ENCODE measurements around the gene SLC9A4. TPM values are rescaled to one million over a fixed set of nuclear protein-coding genes. Genes with fewer than 3 reads are reported as not detected.

The SLC9A4 gene
- total and polyA plus RNA-seq, 12 donors = 0.07 TPM; not detected in 11

GRCh38 chr2:102427249-102427648 lies 45.8 kb upstream of the SLC9A4 start:
- Histone ChIP-seq H3K27me3 (no peaks in the 10 kb centered on the region), H3K4me3 (no peak overlapping the region), H3K4me1 (peaks cover 0 to 11% (median 0%) of the 10 kb centered on the region in 9 donors), H3K27ac (peak overlapping the region in 1 of 10 donors; percentile 13), H3K9me3 (peaks cover 0 to 7% (median 0%) of the 10 kb centered on the region in 11 donors), H3K36me3 (no peaks in the 10 kb centered on the region)
- no peak for ATAC-seq
- DNase-seq = no peak
- 38 to 49% methylated on average over 1 of the region's 1 CpG for WGBS, 2 donors
- no peak for TF ChIP-seq CTCF (IDR thresholded peaks at IDR 0.05)
- intact Hi-C loops (cut with DNase I) = no loop called here

- no peaks in the 10 kb centered on the region for H3K36me3 ChIP-seq
- H3K4me3 ChIP-seq = no peak overlapping the region
- H3K27ac ChIP-seq = peak overlapping the region in 1 of 10 donors; percentile 51
- intact Hi-C loops (cut with DNase I) = no loop called here
- 70 to 73% methylated on average over 2 of the region's 2 CpGs for WGBS, 2 donors
- peaks cover 0 to 7% (median 0%) of the 10 kb centered on the region in 11 donors for H3K9me3 ChIP-seq
- no peak for DNase-seq
- no peak for TF ChIP-seq CTCF (IDR thresholded peaks at IDR 0.05)
- ATAC-seq = no peak
- H3K4me1 ChIP-seq = peaks cover 0 to 11% (median 0%) of the 10 kb centered on the region in 9 donors
- H3K27me3 ChIP-seq = no peaks in the 10 kb centered on the region
These were observed 44.5 kb upstream of the SLC9A4 start for GRCh38 chr2:102428573-102428972.

DNA sequence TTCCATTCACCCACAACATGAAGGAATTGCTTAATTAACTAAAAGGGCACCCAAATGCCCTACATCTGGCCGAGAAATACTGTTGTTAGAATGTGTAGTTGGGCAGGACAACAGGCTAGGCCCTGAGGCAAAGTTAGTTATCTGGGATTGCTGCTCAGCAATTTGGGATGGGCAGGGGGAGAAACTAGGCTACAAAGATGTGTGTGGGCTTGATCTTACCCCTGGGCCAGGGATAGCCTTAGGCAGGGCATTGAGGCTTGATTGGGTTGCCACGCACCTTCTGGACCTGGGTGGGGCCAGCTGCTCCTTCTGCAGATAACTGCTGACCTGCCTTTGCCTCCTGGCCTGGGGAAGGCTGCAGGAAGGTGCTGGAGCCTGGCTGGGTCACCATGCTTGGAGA lies 40.6 kb upstream of the SLC9A4 start:
- no peak for ATAC-seq
- intact Hi-C loops (cut with DNase I) = no loop called here
- Histone ChIP-seq H3K27ac (no peak overlapping the region), H3K4me3 (no peak overlapping the region), H3K9me3 (peaks cover 0 to 7% (median 0%) of the 10 kb centered on the region in 11 donors), H3K27me3 (no peaks in the 10 kb centered on the region), H3K36me3 (no peaks in the 10 kb centered on the region), H3K4me1 (peaks cover 0 to 23% (median 0%) of the 10 kb centered on the region in 9 donors)
- TF ChIP-seq CTCF (IDR thresholded peaks at IDR 0.05) = no peak
- no peak for DNase-seq
- WGBS, 2 donors = 89 to 92% methylated on average over 2 of the region's 2 CpGs

DNA sequence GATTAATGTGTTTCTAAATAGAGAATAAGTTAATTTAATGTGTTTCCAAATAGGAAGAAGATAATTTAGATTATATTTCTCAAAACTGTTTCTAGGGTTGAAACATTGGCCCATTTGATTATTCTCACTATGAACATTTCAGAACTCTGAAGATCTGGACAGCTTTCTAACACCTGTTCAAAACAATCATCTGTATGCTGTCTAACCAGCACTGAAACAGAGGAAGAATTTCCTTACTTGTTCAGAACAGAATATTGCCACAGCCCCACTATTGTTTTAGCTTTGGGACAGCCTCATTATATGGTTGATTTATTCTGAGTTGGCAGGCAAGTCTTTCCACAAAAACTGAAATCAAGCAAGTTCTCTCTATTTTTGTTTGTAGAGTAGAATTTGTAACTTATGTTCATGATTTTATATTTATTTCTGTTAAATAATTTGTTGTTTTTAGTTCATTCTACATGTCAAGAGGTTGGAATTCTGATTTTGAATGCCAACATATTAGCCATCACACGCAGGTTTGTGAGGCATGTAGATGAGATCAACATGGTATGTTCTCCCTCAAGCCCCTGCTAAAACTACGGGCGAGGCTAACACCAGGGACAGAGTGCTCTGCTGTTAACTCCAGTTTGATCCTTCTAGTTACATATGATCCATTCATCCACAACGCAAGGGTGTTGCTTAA lies 38.9 kb upstream of the SLC9A4 start:
- Histone ChIP-seq H3K4me1 (peaks cover 0 to 32% (median 0%) of the 10 kb centered on the region in 9 donors), H3K27me3 (no peaks in the 10 kb centered on the region), H3K27ac (no peak overlapping the region), H3K4me3 (no peak overlapping the region), H3K9me3 (no peaks in the 10 kb centered on the region), H3K36me3 (no peaks in the 10 kb centered on the region)
- ATAC-seq (no peak), DNase-seq (no peak)
- intact Hi-C loops (cut with DNase I) = no loop called here
- 93 to 97% methylated on average over 4 of the region's 4 CpGs for WGBS, 2 donors
- no peak for TF ChIP-seq CTCF (IDR thresholded peaks at IDR 0.05)
